ENCODE data around the gene C14orf39. TPM values are rescaled to one million over a fixed set of nuclear protein-coding genes. Genes with fewer than 3 reads are reported as not detected.

Gene C14orf39
- polyA plus RNA-seq, 4 donors = 0.06 TPM; not detected in 3

DNA sequence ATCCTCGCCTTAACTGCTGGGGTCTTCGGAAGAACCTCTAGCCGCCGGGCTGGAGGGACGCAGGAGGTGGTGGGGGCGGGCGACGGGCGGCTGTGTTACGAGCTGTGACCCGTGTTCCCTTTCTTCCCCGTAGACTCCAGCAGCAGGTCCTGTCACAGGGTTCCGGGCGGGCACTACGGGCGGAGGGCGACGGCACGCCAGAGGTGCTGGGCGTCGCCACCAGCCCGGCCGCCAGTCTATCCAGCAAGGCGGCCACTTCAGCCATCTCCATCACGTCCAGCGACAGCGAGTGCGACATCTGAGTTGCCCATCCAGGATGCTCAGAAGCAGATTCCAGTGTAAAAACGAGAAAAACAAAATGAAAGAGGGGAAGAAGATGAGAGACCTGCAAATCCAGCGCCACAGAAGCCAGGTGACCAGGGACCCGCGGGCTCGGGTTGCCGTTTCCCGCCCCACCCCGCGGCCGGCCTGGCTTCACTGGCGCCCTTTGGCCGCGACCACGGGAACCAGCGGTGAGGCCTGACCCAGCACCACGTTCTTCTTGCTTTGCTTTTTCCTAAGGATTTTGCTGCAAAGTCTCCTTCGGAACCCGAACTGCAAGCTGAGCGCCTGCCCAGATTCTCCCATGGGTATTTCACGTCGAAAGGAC is 25.2 kb upstream of the C14orf39 start:
- Histone ChIP-seq H3K4me3 (ENCODE audit: low read depth in 1 of 3, low read length in 3 of 3) (no peak overlapping the region), H3K36me3 (ENCODE audit: control insufficient read depth in 3 of 3, insufficient read depth in 2 of 3, low read depth in 1 of 3, low read length in 3 of 3) (no peaks in the 10 kb centered on the region), H3K4me1 (ENCODE audit: control insufficient read depth in 3 of 3, insufficient read depth in 2 of 3, low read depth in 1 of 3, low read length in 2 of 3) (peaks cover 0 to 7% (median 0%) of the 10 kb centered on the region in 3 donors), H3K27ac (ENCODE audit: low read depth in 1 of 3, low read length in 2 of 3) (no peak overlapping the region), H3K9me3 (ENCODE audit: control insufficient read depth in 2 of 2, insufficient read depth in 1 of 2, low read depth in 1 of 2, low read length in 1 of 2) (peaks cover 0 to 2% of the 10 kb centered on the region in 2 donors), H3K27me3 (ENCODE audit: control insufficient read depth in 3 of 3, insufficient read depth in 3 of 3, low read length in 3 of 3) (peaks cover 14 to 96% (median 77%) of the 10 kb centered on the region in 3 donors)
- no peak for FAIRE-seq
- no peak for DNase-seq
- WGBS, 3 donors = 4 to 11% (median 10%) methylated on average over 44 to 49 of the region's 49 CpGs

DNA sequence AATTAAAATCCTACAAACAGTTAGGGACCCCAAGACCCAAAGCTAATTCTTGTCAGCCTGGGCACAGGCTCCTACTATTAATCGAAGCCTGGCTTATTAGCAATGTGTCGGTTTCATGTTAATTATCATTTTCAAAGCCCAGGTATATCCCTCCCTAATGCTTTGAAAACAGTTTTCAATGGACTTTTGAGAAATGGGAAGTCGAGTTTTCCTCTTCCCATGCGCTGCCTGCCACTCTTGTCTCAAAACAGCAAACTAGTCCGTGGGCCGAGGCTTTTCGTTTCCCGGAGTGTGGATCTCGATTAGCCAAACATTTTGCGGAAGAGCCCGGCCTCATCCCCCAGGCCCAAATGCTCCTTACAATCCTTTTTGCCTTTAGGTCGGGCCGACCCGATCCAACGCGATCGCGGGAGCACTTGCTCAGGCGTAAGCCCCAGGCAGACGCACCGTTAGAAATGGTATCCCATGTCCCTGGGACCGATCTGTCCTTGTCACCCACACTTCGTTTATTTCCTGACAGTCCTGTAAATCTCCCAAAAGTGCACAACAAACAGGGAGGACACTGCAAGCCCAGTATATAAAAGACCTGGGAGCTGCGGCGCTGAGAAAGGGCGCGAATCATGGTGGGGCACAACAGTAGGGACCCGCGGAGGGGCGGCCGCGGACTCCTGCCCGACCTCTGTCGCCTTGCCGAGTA is 24.5 kb upstream of the C14orf39 start:
- H3K4me3 ChIP-seq (ENCODE audit: low read depth in 1 of 3, low read length in 3 of 3) = no peak overlapping the region
- H3K4me1 ChIP-seq (ENCODE audit: control insufficient read depth in 3 of 3, insufficient read depth in 2 of 3, low read depth in 1 of 3, low read length in 2 of 3) = peaks cover 0 to 5% (median 0%) of the 10 kb centered on the region in 3 donors
- 5 to 14% (median 12%) methylated on average over 35 of the region's 35 CpGs for WGBS, 3 donors

DNA sequence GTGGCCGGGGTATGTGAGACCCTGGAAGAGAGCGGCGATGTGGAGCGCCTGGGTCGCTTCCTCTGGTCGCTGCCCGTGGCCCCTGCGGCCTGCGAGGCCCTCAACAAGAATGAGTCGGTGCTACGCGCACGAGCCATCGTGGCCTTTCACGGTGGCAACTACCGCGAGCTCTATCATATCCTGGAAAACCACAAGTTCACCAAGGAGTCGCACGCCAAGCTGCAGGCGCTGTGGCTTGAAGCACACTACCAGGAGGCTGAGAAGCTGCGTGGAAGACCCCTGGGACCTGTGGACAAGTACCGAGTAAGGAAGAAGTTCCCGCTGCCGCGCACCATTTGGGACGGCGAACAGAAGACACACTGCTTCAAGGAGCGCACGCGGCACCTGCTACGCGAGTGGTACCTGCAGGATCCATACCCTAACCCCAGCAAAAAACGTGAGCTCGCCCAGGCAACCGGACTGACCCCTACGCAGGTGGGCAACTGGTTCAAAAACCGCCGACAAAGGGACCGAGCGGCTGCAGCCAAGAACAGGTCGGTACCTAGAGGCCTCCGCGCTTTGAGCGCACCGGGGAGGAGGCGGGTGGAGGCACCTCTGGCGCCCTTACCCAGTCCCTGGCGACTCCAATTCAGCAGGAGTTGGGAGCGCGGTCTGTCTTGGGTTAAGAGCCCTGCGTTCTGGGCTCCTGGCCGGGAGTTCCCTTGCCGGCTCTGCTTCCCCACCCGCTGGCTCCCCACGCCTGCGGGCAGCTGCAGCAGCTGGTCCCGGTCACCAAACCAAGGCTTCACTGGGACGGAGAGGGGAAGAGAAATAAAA is 23.8 kb upstream of the C14orf39 start:
- peaks cover 14 to 96% (median 72%) of the 10 kb centered on the region in 3 donors for H3K27me3 ChIP-seq (ENCODE audit: control insufficient read depth in 3 of 3, insufficient read depth in 3 of 3, low read length in 3 of 3)
- DNase-seq = peak in 1 of 2 donors; percentile 15
- WGBS, 3 donors = 4 to 15% (median 12%) methylated on average over 55 to 58 of the region's 58 CpGs

More for the DNA sequence above, 24.5 kb upstream of the C14orf39 start:
- Histone ChIP-seq H3K27me3 (ENCODE audit: control insufficient read depth in 3 of 3, insufficient read depth in 3 of 3, low read length in 3 of 3) (peaks cover 14 to 97% (median 75%) of the 10 kb centered on the region in 3 donors), H3K36me3 (ENCODE audit: control insufficient read depth in 3 of 3, insufficient read depth in 2 of 3, low read depth in 1 of 3, low read length in 3 of 3) (no peaks in the 10 kb centered on the region), H3K27ac (ENCODE audit: low read depth in 1 of 3, low read length in 2 of 3) (no peak overlapping the region), H3K9me3 (ENCODE audit: control insufficient read depth in 2 of 2, insufficient read depth in 1 of 2, low read depth in 1 of 2, low read length in 1 of 2) (no peaks in the 10 kb centered on the region)
- DNase-seq (no peak), FAIRE-seq (no peak)

DNA sequence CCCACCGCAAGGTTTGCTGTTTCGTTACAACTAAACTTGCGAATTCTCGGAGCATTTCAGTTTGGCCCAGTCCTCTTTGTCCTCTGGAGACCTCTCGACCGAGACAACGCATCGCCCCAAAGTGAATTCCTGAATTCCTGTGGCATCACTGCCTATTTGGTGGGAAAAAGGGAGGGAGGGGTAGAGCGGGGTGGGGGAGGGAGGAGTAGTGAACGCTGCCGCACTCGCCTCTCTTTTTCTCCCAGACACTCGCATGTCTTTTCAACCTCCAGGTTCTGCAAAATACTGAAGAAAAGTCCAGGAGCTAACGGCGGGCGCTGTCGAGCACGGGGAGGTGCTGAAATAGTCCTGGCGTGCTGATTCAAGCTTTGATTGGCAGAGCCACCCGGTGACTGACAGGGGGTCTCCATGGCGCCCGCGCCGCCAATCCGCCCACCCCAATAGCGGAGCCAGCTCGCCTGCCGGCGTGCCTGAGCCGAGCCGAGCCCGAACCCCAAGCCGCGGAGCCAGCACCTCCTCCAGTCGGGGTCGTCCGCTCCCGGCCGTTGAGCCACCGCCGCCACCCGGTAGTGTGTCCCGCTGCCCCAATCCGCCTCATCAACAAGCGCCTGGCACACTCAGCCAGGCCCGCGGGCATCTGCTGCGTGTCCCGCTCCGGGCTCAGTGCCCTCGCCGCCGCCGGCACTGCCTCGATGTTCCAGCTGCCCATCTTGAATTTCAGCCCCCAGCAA is 23.0 kb upstream of the C14orf39 start, which contains the start of gene SIX6:
SIX6 (plus strand) TSS at position 440 of the 731 bp plus-strand sequence; CDS start at position 693, 253 bp downstream.
- H3K9me3 ChIP-seq (ENCODE audit: control insufficient read depth in 2 of 2, insufficient read depth in 1 of 2, low read depth in 1 of 2, low read length in 1 of 2) = no peaks in the 10 kb centered on the region
- DNase-seq (peak in 1 of 2 donors; percentile 15), FAIRE-seq (no peak)
- H3K36me3 ChIP-seq (ENCODE audit: control insufficient read depth in 3 of 3, insufficient read depth in 2 of 3, low read depth in 1 of 3, low read length in 3 of 3) = no peaks in the 10 kb centered on the region
- H3K4me3 ChIP-seq (ENCODE audit: low read depth in 1 of 3, low read length in 3 of 3) = no peak within 1 kb of the TSS
- peaks cover 12 to 90% (median 70%) of the 10 kb centered on the region in 3 donors for H3K27me3 ChIP-seq (ENCODE audit: control insufficient read depth in 3 of 3, insufficient read depth in 3 of 3, low read length in 3 of 3)
- H3K27ac ChIP-seq (ENCODE audit: low read depth in 1 of 3, low read length in 2 of 3) = no peak within 1 kb of the TSS
- H3K4me1 ChIP-seq (ENCODE audit: control insufficient read depth in 3 of 3, insufficient read depth in 2 of 3, low read depth in 1 of 3, low read length in 2 of 3) = peaks cover 0 to 2% (median 0%) of the 10 kb centered on the region in 3 donors
- 2 to 8% (median 8%) methylated on average over 43 to 55 of the region's 55 CpGs for WGBS, 3 donors

More for the DNA sequence above, 23.8 kb upstream of the C14orf39 start:
- Histone ChIP-seq H3K9me3 (ENCODE audit: control insufficient read depth in 2 of 2, insufficient read depth in 1 of 2, low read depth in 1 of 2, low read length in 1 of 2) (no peaks in the 10 kb centered on the region), H3K36me3 (ENCODE audit: control insufficient read depth in 3 of 3, insufficient read depth in 2 of 3, low read depth in 1 of 3, low read length in 3 of 3) (no peaks in the 10 kb centered on the region), H3K27ac (ENCODE audit: low read depth in 1 of 3, low read length in 2 of 3) (no peak overlapping the region), H3K4me3 (ENCODE audit: low read depth in 1 of 3, low read length in 3 of 3) (no peak overlapping the region), H3K4me1 (ENCODE audit: control insufficient read depth in 3 of 3, insufficient read depth in 2 of 3, low read depth in 1 of 3, low read length in 2 of 3) (peaks cover 0 to 2% (median 0%) of the 10 kb centered on the region in 3 donors)
- FAIRE-seq = no peak

DNA sequence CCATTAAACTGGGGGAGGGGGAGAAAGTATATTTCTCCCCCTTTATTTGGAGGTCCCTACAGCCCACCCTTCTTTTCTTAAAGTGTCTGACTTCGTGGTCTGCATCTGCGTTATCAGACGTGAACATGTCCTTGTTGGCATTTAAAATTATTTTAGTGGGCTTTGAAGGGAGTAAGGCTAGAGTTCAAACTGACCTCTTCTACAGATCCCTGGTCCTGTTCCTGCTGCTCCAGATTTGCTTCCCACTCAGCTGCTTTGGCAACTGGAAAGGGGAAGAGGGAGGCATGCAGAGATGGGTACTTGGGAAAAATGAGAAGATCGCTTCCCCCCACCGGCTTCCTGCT is 22.5 kb upstream of the C14orf39 start:
- 6 to 9% (median 8%) methylated on average over 5 of the region's 5 CpGs for WGBS, 3 donors
- H3K4me1 ChIP-seq (ENCODE audit: control insufficient read depth in 3 of 3, insufficient read depth in 2 of 3, low read depth in 1 of 3, low read length in 2 of 3) = peaks cover 0 to 2% (median 0%) of the 10 kb centered on the region in 3 donors
- H3K4me3 ChIP-seq (ENCODE audit: low read depth in 1 of 3, low read length in 3 of 3) = no peak overlapping the region
- H3K27ac ChIP-seq (ENCODE audit: low read depth in 1 of 3, low read length in 2 of 3) = no peak overlapping the region
- peaks cover 14 to 88% (median 69%) of the 10 kb centered on the region in 3 donors for H3K27me3 ChIP-seq (ENCODE audit: control insufficient read depth in 3 of 3, insufficient read depth in 3 of 3, low read length in 3 of 3)
- DNase-seq = no peak
- no peaks in the 10 kb centered on the region for H3K36me3 ChIP-seq (ENCODE audit: control insufficient read depth in 3 of 3, insufficient read depth in 2 of 3, low read depth in 1 of 3, low read length in 3 of 3)
- no peak for FAIRE-seq
- no peaks in the 10 kb centered on the region for H3K9me3 ChIP-seq (ENCODE audit: control insufficient read depth in 2 of 2, insufficient read depth in 1 of 2, low read depth in 1 of 2, low read length in 1 of 2)

DNA sequence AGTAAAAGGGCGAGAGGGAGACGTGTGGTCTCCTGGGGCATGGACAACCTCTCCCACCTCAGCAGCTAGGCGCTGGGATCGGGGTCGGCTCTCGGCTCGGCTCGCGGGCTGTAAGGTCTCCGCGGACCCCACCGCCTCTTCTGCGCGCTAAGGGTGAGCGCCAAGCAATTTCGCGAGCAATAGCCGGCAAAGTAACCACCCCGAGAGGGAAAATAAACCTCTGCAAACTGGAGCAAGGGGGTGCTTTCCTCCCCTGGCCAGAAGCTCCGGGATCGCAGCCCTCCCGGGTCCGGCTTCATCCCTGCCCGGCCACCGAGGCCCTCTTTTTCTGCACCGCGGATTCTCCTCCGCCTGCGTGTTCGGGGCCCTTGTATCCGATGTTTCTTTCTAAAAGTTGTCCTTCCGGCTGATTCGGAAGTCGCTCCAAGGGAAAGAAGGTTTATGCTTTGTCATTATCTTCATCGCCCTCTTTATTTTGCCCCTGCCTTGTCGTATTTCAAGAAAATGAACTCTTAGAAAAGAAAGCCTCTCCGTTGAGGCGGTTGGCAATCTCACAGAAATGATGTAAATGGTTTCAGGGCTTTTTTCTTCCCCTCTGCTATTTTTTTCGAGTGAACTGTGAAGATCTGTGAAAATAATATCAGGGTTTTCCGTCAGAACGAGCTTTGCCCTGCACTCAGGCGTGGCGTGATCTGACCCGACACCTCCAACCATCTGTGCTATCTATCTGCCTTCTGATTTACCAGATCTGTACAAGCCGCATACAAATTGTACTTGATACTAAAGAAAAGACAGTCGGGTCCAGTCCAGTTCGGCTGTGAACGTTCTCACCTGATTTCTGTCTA is 21.3 kb upstream of the C14orf39 start:
- H3K4me3 ChIP-seq (ENCODE audit: low read depth in 1 of 3, low read length in 3 of 3) = no peak overlapping the region
- no peaks in the 10 kb centered on the region for H3K9me3 ChIP-seq (ENCODE audit: control insufficient read depth in 2 of 2, insufficient read depth in 1 of 2, low read depth in 1 of 2, low read length in 1 of 2)
- no peak overlapping the region for H3K27ac ChIP-seq (ENCODE audit: low read depth in 1 of 3, low read length in 2 of 3)
- no peaks in the 10 kb centered on the region for H3K36me3 ChIP-seq (ENCODE audit: control insufficient read depth in 3 of 3, insufficient read depth in 2 of 3, low read depth in 1 of 3, low read length in 3 of 3)
- no peak for FAIRE-seq
- peaks cover 0 to 2% (median 0%) of the 10 kb centered on the region in 3 donors for H3K4me1 ChIP-seq (ENCODE audit: control insufficient read depth in 3 of 3, insufficient read depth in 2 of 3, low read depth in 1 of 3, low read length in 2 of 3)
- 8 to 14% (median 13%) methylated on average over 47 to 48 of the region's 48 CpGs for WGBS, 3 donors
- no peak for DNase-seq
- H3K27me3 ChIP-seq (ENCODE audit: control insufficient read depth in 3 of 3, insufficient read depth in 3 of 3, low read length in 3 of 3) = peaks cover 14 to 82% (median 63%) of the 10 kb centered on the region in 3 donors

DNA sequence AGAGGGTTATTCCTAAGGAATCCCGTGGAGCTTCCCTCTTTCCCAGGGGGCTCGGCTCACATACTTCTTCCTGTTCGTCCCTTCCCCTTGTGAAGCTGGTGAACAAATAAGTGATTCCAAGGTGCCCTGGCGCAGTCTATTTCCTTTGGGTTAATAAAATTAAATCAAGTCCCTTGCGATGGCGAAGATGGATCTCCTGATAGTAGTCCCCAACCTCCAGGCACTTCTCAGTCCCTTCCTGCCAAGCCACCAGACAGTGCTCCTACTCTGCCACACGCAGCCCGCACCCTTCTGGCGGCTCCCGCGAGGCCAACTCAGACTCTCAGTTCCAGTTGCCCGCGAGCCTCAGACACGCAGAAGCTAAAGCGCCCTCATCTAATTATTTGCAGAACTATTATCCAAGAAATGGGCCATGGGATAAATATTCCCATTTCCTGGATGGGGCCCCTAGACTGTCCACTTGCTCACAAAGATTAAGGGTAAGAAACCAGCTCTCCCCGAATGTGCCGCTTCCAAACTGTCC is 20.7 kb upstream of the C14orf39 start:
- Histone ChIP-seq H3K4me1 (ENCODE audit: control insufficient read depth in 3 of 3, insufficient read depth in 2 of 3, low read depth in 1 of 3, low read length in 2 of 3) (peaks cover 0 to 2% (median 0%) of the 10 kb centered on the region in 3 donors), H3K27ac (ENCODE audit: low read depth in 1 of 3, low read length in 2 of 3) (no peak overlapping the region), H3K9me3 (ENCODE audit: control insufficient read depth in 2 of 2, insufficient read depth in 1 of 2, low read depth in 1 of 2, low read length in 1 of 2) (no peaks in the 10 kb centered on the region), H3K36me3 (ENCODE audit: control insufficient read depth in 3 of 3, insufficient read depth in 2 of 3, low read depth in 1 of 3, low read length in 3 of 3) (no peaks in the 10 kb centered on the region), H3K4me3 (ENCODE audit: low read depth in 1 of 3, low read length in 3 of 3) (no peak overlapping the region), H3K27me3 (ENCODE audit: control insufficient read depth in 3 of 3, insufficient read depth in 3 of 3, low read length in 3 of 3) (peaks cover 14 to 75% (median 57%) of the 10 kb centered on the region in 3 donors)
- no peak for FAIRE-seq
- DNase-seq = no peak
- WGBS, 3 donors = 8 to 21% (median 10%) methylated on average over 17 of the region's 17 CpGs

Data from small intestine (tissue), 7 donors.